Natural killer cell (primary cell): ENCODE data around the gene HTR6. TPM values are rescaled to one million over a fixed set of nuclear protein-coding genes. Genes with fewer than 3 reads are reported as not detected.

ENCODE experiments used
- ATAC-seq, 3 donors: fragments of 150-1000 bp in 2 of 3; fragments of 200-7000 bp in 1 of 3; cut with Tn5 transposase; 1 replicate in 1 of 3; 2 replicates in 2 of 3; pipeline ENCODE4 v1.10.0; 2021; ENCODE audit warnings: mild to moderate bottlenecking in 2 of 3, moderate library complexity in 2 of 3
- DNase-seq, 2 donors: peaks; one replicate each; pipeline versions ENCODE4 v3.0.0 to v3.0.0-alpha.2; 2013 to 2021; ENCODE audit warnings: mixed read lengths in 1 of 2
- H3K27ac ChIP-seq: one replicate; pipeline ENCODE4 v1.5.1; 2013; ENCODE audit warnings: mild to moderate bottlenecking, low read length
- H3K27me3 ChIP-seq: one replicate; pipeline ENCODE4 v1.6.1; 2013; ENCODE audit warnings: low read length; ENCODE audit not compliant: control insufficient read depth, insufficient read depth
- H3K36me3 ChIP-seq: one replicate; pipeline ENCODE4 v1.6.1; 2013; ENCODE audit warnings: low read length; ENCODE audit not compliant: control insufficient read depth, insufficient read depth
- H3K4me1 ChIP-seq: one replicate; pipeline ENCODE4 v1.6.1; 2013; ENCODE audit warnings: low read length; ENCODE audit not compliant: control insufficient read depth, insufficient read depth
- H3K4me3 ChIP-seq: one replicate; pipeline ENCODE4 v1.5.1; 2013; ENCODE audit warnings: low read length
- H3K9me3 ChIP-seq: one replicate; pipeline ENCODE4 v1.6.1; 2013; ENCODE audit warnings: low read length; ENCODE audit not compliant: control insufficient read depth, insufficient read depth
- H3K27ac Mint-ChIP-seq, 2 donors: one replicate each; pipeline ENCODE4 v1.8.0; 2022; ENCODE audit warnings: mild to moderate bottlenecking in 2 of 2, mixed read lengths in 2 of 2, moderate library complexity in 1 of 2
- H3K27me3 Mint-ChIP-seq, 2 donors: one replicate each; pipeline ENCODE4 v1.8.0; 2022; ENCODE audit warnings: low read depth in 2 of 2, mixed read lengths in 2 of 2
- H3K36me3 Mint-ChIP-seq: one replicate; pipeline ENCODE4 v1.8.0; 2022; ENCODE audit warnings: mixed read lengths
- H3K4me1 Mint-ChIP-seq, 2 donors: one replicate each; pipeline ENCODE4 v1.8.0; 2022; ENCODE audit warnings: mixed read lengths in 2 of 2
- H3K4me3 Mint-ChIP-seq: one replicate; pipeline ENCODE4 v1.8.0; 2022; ENCODE audit warnings: mild to moderate bottlenecking, moderate library complexity, mixed read lengths
- H3K9me3 Mint-ChIP-seq, 2 donors: one replicate each; pipeline ENCODE4 v1.8.0; 2022; ENCODE audit warnings: mixed read lengths in 2 of 2
- WGBS: methylation state at CpG from one replicate; pipeline ENCODE4 v1.1.7; 2013; ENCODE audit warnings: missing lambda C conversion rate; ENCODE audit not compliant: insufficient coverage; 5-methylcytosine and 5-hydroxymethylcytosine counted together
- intact Hi-C: fragments of 100-400 bp; cut with micrococcal nuclease; formaldehyde crosslinking; loops from one replicate; pipeline ENCODE4 v1.14.2; 2022
- total RNA-seq, 4 donors: library from RNA; stranded (reverse); fragments of 120-200 nt in 1 of 4; gene quantifications; one replicate each; pipeline versions ENCODE4 v1.2.3 to v1.2.4, GENCODE V29; 2013 to 2022
- TF ChIP-seq, protein P1 (sequence below): fragments of 200-600 bp; IDR thresholded peaks from one replicate; pipeline ENCODE4 v1.8.0; 2022; ENCODE audit warnings: antibody characterized with exemption

HTR6 gene
- total RNA-seq, 3 donors from 2014 or later (not counting 1 experiment from before 2014, with no cell fraction given): 0.18 TPM; not detected in 2

DNA sequence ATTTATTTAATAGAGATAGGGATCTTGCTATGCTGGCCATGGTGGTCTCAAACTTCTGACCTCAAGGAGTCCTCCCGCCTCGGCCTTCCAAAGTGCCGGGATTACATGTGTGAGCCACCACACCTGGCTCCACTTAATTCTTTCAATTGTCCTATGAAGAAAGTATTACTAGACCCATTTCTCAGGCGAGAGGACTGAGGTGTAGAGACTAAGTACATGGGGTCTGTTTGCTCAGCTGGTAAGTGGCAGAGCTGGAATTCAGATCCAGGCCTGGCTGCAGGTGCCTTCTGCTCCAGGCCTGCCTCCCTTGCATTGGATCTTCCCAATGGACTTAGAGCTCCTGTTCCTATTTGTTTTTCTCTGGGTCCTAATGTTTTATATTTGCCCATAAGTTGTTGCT, 55.5 kb downstream of the HTR6 start:
- H3K27ac Mint-ChIP-seq: no peak overlapping the region
- Histone ChIP-seq H3K4me3 (no peak overlapping the region), H3K4me1 (peaks cover 5% of the 10 kb centered on the region), H3K9me3 (no peaks in the 10 kb centered on the region), H3K27ac (no peak overlapping the region), H3K27me3 (no peaks in the 10 kb centered on the region), H3K36me3 (peaks cover 5% of the 10 kb centered on the region)
- no peak overlapping the region for H3K4me3 Mint-ChIP-seq
- ATAC-seq (no peak), DNase-seq (no peak)
- H3K9me3 Mint-ChIP-seq: no peaks in the 10 kb centered on the region
- H3K36me3 Mint-ChIP-seq: no peaks in the 10 kb centered on the region
- H3K4me1 Mint-ChIP-seq: peaks cover 0 to 6% of the 10 kb centered on the region in 2 donors
- intact Hi-C loops: no loop called here
- WGBS: 100% methylated on average over 1 of the region's 4 CpGs
- no peaks in the 10 kb centered on the region for H3K27me3 Mint-ChIP-seq
- TF ChIP-seq, protein P1, sequence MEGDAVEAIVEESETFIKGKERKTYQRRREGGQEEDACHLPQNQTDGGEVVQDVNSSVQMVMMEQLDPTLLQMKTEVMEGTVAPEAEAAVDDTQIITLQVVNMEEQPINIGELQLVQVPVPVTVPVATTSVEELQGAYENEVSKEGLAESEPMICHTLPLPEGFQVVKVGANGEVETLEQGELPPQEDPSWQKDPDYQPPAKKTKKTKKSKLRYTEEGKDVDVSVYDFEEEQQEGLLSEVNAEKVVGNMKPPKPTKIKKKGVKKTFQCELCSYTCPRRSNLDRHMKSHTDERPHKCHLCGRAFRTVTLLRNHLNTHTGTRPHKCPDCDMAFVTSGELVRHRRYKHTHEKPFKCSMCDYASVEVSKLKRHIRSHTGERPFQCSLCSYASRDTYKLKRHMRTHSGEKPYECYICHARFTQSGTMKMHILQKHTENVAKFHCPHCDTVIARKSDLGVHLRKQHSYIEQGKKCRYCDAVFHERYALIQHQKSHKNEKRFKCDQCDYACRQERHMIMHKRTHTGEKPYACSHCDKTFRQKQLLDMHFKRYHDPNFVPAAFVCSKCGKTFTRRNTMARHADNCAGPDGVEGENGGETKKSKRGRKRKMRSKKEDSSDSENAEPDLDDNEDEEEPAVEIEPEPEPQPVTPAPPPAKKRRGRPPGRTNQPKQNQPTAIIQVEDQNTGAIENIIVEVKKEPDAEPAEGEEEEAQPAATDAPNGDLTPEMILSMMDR: no peak

DNA sequence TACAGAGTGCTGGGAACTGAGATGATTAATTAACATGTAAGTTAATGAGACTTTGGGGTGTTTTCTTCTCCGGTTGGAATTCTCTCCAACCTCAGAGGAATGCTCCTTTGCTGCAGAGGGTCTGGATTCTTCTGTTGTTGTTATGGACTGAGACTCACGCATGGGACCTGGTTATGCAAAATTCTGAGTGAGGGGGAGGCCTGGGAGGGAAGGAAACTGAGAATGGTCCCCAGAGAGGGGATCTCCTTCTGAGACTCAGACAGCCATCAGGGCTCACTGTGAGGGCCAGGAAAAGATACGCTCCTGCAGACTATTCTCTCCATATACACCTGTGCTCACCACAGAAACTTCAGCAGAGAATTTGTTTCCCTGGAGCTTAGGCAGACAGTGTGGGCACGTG, 56.3 kb downstream of the HTR6 start:
- Histone ChIP-seq H3K27ac (no peak overlapping the region), H3K4me1 (no peaks in the 10 kb centered on the region), H3K36me3 (peaks cover 9% of the 10 kb centered on the region), H3K4me3 (no peak overlapping the region), H3K9me3 (no peaks in the 10 kb centered on the region), H3K27me3 (no peaks in the 10 kb centered on the region)
- H3K27me3 Mint-ChIP-seq: no peaks in the 10 kb centered on the region
- no peak overlapping the region for H3K4me3 Mint-ChIP-seq
- 86% methylated on average over 4 of the region's 4 CpGs for WGBS
- ATAC-seq (no peak), DNase-seq (no peak)
- no peaks in the 10 kb centered on the region for H3K36me3 Mint-ChIP-seq
- TF ChIP-seq, protein P1: no peak
- no peaks in the 10 kb centered on the region for H3K9me3 Mint-ChIP-seq
- no peaks in the 10 kb centered on the region for H3K4me1 Mint-ChIP-seq
- intact Hi-C loops: no loop called here
- no peak overlapping the region for H3K27ac Mint-ChIP-seq

DNA sequence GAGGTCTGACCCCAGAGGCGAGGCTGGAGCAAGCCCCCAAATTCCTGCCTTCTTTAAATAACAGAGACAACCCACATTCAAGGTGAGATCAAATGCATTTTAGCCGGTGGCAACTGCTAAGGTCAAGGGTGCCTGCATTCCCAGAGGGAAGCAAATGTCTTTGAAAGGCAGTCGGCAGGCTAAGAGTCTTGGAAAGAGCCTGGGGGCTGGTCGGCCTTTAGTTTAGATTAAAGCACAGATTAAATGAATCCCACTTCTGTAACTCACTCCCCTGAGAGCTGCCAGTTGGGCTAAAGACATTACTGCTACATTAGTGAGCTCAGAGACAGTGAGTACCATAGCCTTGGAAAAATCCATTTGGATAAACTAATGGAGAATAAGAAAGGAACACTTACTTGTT, 59.2 kb downstream of the HTR6 start:
- H3K27me3 Mint-ChIP-seq: no peaks in the 10 kb centered on the region
- no peaks in the 10 kb centered on the region for H3K4me1 Mint-ChIP-seq
- no peak overlapping the region for H3K27ac Mint-ChIP-seq
- H3K36me3 Mint-ChIP-seq: no peaks in the 10 kb centered on the region
- no peaks in the 10 kb centered on the region for H3K4me1 ChIP-seq
- TF ChIP-seq, protein P1: no peak
- H3K9me3 Mint-ChIP-seq: no peaks in the 10 kb centered on the region
- 92% methylated on average over 4 of the region's 4 CpGs for WGBS
- H3K4me3 Mint-ChIP-seq: no peak overlapping the region
- intact Hi-C loops: no loop called here
- H3K4me3 ChIP-seq: no peak overlapping the region
- H3K9me3 ChIP-seq: no peaks in the 10 kb centered on the region
- ATAC-seq (no peak), DNase-seq (no peak)
- no peak overlapping the region for H3K27ac ChIP-seq
- peaks cover 22% of the 10 kb centered on the region for H3K36me3 ChIP-seq
- H3K27me3 ChIP-seq: no peaks in the 10 kb centered on the region

DNA sequence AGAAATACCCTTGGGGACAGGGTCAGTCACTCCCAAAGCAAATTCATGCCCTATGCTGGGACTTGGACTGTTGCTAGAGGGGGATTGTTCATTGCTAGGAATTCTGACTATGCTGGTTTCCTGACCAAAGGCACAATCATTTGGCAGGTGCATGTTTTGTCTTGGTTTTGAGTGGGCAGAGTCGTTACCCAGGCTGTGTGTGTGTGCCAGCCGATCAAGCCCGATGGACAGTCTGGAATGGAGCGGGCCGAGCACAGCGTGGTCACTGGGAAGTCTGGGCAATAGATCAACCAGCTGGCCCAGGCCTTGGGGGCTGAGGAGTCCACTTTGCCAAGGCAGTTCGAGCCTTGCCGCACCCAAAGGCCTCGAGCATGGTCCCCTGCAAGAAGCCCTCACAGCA, 60.9 kb downstream of the HTR6 start:
- no peaks in the 10 kb centered on the region for H3K4me1 Mint-ChIP-seq
- no peaks in the 10 kb centered on the region for H3K4me1 ChIP-seq
- no peak overlapping the region for H3K27ac Mint-ChIP-seq
- no peaks in the 10 kb centered on the region for H3K36me3 Mint-ChIP-seq
- intact Hi-C loops: no loop called here
- H3K9me3 ChIP-seq: peaks cover 6% of the 10 kb centered on the region
- H3K27me3 Mint-ChIP-seq: no peaks in the 10 kb centered on the region
- WGBS: 96% methylated on average over 9 of the region's 9 CpGs
- no peak overlapping the region for H3K4me3 Mint-ChIP-seq
- no peaks in the 10 kb centered on the region for H3K27me3 ChIP-seq
- no peaks in the 10 kb centered on the region for H3K9me3 Mint-ChIP-seq
- no peak for ATAC-seq
- TF ChIP-seq, protein P1: no peak
- DNase-seq: no peak
- H3K27ac ChIP-seq: no peak overlapping the region
- H3K4me3 ChIP-seq: no peak overlapping the region
- peaks cover 22% of the 10 kb centered on the region for H3K36me3 ChIP-seq
